Parathyroid adenoma (tissue), 2 donors: ENCODE measurements around the gene TMC6.
"Not testable (repeated sequence)": the region's sequence is repeated elsewhere in the genome, so short reads cannot be mapped to it uniquely, and the experiment has no call there.

Experiments used
- H2AFZ ChIP-seq: fragments of 300-600 bp; sonication (generic); one replicate; pipeline ENCODE4 v1.7.0; 2017; ENCODE audit warnings: antibody characterized with exemption, mild to moderate bottlenecking
- H3K27ac ChIP-seq: fragments of 300-600 bp; sonication (generic); one replicate; pipeline ENCODE4 v1.7.0; 2017
- H3K27me3 ChIP-seq: fragments of 300-600 bp; sonication (generic); one replicate; pipeline ENCODE4 v1.7.0; 2017; ENCODE audit warnings: low read length; ENCODE audit not compliant: control insufficient read depth, insufficient read depth
- H3K36me3 ChIP-seq: fragments of 300-600 bp; sonication (generic); one replicate; pipeline ENCODE4 v1.7.0; 2017; ENCODE audit warnings: low read length; ENCODE audit not compliant: control insufficient read depth, insufficient read depth
- H3K4me1 ChIP-seq: fragments of 300-600 bp; sonication (generic); one replicate; pipeline ENCODE4 v1.7.0; 2017; ENCODE audit warnings: control low read depth
- H3K4me2 ChIP-seq: fragments of 300-600 bp; sonication (generic); one replicate; pipeline ENCODE4 v1.7.0; 2017; ENCODE audit warnings: low read length
- H3K4me3 ChIP-seq: fragments of 300-600 bp; sonication (generic); one replicate; pipeline ENCODE4 v1.7.0; 2017; ENCODE audit warnings: low read depth, low read length
- H3K79me2 ChIP-seq: fragments of 300-600 bp; sonication (generic); one replicate; pipeline ENCODE4 v1.7.0; 2017; ENCODE audit warnings: control low read depth
- H3K9ac ChIP-seq: fragments of 300-600 bp; sonication (generic); one replicate; pipeline ENCODE4 v1.7.0; 2017; ENCODE audit warnings: mild to moderate bottlenecking
- H3K9me3 ChIP-seq: fragments of 300-600 bp; sonication (generic); one replicate; pipeline ENCODE4 v1.7.0; 2017; ENCODE audit warnings: low read length; ENCODE audit not compliant: control insufficient read depth
- CTCF ChIP-seq: fragments of 300-600 bp; sonication (generic); IDR thresholded peaks from one replicate; pipeline ENCODE4 v1.7.0; 2017; ENCODE audit warnings: antibody characterized with exemption, mild to moderate bottlenecking
- donor health status: primary hyperparathyroidism.

Gene TMC6

GRCh38 chr17:78075011-78075410 is 53.5 kb downstream of the TMC6 start:
- no peak overlapping the region for H2AFZ ChIP-seq
- no peak overlapping the region for H3K9ac ChIP-seq
- TF ChIP-seq CTCF = no peak
- no peaks in the 10 kb centered on the region for H3K4me1 ChIP-seq
- H3K79me2 ChIP-seq = no peaks in the 10 kb centered on the region
- H3K27ac ChIP-seq = no peak overlapping the region
- H3K36me3 ChIP-seq = no peaks in the 10 kb centered on the region
- no peak overlapping the region for H3K4me3 ChIP-seq
- no peak overlapping the region for H3K4me2 ChIP-seq
- no peaks in the 10 kb centered on the region for H3K27me3 ChIP-seq
- no peaks in the 10 kb centered on the region for H3K9me3 ChIP-seq

GRCh38 chr17:78072961-78073360 is 55.6 kb downstream of the TMC6 start:
- Histone ChIP-seq H3K9ac (no peak overlapping the region), H3K36me3 (no peaks in the 10 kb centered on the region), H3K9me3 (no peaks in the 10 kb centered on the region), H3K27me3 (no peaks in the 10 kb centered on the region), H3K4me2 (no peak overlapping the region), H2AFZ (no peak overlapping the region), H3K79me2 (no peaks in the 10 kb centered on the region), H3K4me1 (no peaks in the 10 kb centered on the region), H3K27ac (no peak overlapping the region), H3K4me3 (no peak overlapping the region)
- no peak for TF ChIP-seq CTCF

- H3K9me3 ChIP-seq = no peaks in the 10 kb centered on the region
- H3K4me2 ChIP-seq = no peak overlapping the region
- no peak overlapping the region for H2AFZ ChIP-seq
- H3K27me3 ChIP-seq = no peaks in the 10 kb centered on the region
- H3K4me3 ChIP-seq = no peak overlapping the region
- no peaks in the 10 kb centered on the region for H3K79me2 ChIP-seq
- H3K36me3 ChIP-seq = no peaks in the 10 kb centered on the region
- no peak for TF ChIP-seq CTCF
- H3K4me1 ChIP-seq = no peaks in the 10 kb centered on the region
- no peak overlapping the region for H3K9ac ChIP-seq
- no peak overlapping the region for H3K27ac ChIP-seq
Observed at GRCh38 chr17:78069695-78070094, 58.9 kb downstream of the TMC6 start.

- H3K27ac ChIP-seq, H3K9me3 ChIP-seq, H3K4me1 ChIP-seq, H3K4me3 ChIP-seq, H3K4me2 ChIP-seq, H3K36me3 ChIP-seq, H2AFZ ChIP-seq, H3K27me3 ChIP-seq, H3K79me2 ChIP-seq, H3K9ac ChIP-seq: not testable (repeated sequence)
Observed at GRCh38 chr17:78066976-78067375, 61.6 kb downstream of the TMC6 start.

- no peak overlapping the region for H3K4me3 ChIP-seq
- no peaks in the 10 kb centered on the region for H3K9me3 ChIP-seq
- H3K9ac ChIP-seq = no peak overlapping the region
- no peak overlapping the region for H3K27ac ChIP-seq
- no peaks in the 10 kb centered on the region for H3K79me2 ChIP-seq
- no peaks in the 10 kb centered on the region for H3K27me3 ChIP-seq
- no peak for TF ChIP-seq CTCF
- H2AFZ ChIP-seq = no peak overlapping the region
- no peaks in the 10 kb centered on the region for H3K36me3 ChIP-seq
- H3K4me1 ChIP-seq = no peaks in the 10 kb centered on the region
- H3K4me2 ChIP-seq = no peak overlapping the region
Observed at GRCh38 chr17:78064708-78065107, 63.8 kb downstream of the TMC6 start.
